BE2C (cell line): ENCODE data around the gene C10orf120.

Experiments
- DNase-seq: peaks from one replicate; pipeline ENCODE4 v3.0.0-alpha.2; 2020
- H3K27me3 ChIP-seq: fragments of 250-450 bp; sonication (Bioruptor Pico); 2 replicates; pipeline ENCODE4 v1.5.1; 2020; ENCODE audit warnings: mild to moderate bottlenecking
- H3K36me3 ChIP-seq: fragments of 250-450 bp; sonication (Bioruptor Pico); 2 replicates; pipeline ENCODE4 v1.5.1; 2020; ENCODE audit warnings: mild to moderate bottlenecking
- H3K4me1 ChIP-seq: fragments of 250-450 bp; sonication (Bioruptor Pico); 2 replicates; pipeline ENCODE4 v1.5.1; 2020
- H3K4me3 ChIP-seq: 2 replicates; pipeline ENCODE4 v1.5.1; 2011; ENCODE audit warnings: low read depth, low read length
- H3K9me3 ChIP-seq: fragments of 250-450 bp; sonication (Bioruptor Pico); 2 replicates; pipeline ENCODE4 v1.5.1; 2020
- TF ChIP-seq, protein P1 (sequence below): IDR thresholded peaks from 2 replicates; pipeline ENCODE4 v1.5.1; 2012; ENCODE audit warnings: mild to moderate bottlenecking, low read depth, low read length

Gene C10orf120

DNA sequence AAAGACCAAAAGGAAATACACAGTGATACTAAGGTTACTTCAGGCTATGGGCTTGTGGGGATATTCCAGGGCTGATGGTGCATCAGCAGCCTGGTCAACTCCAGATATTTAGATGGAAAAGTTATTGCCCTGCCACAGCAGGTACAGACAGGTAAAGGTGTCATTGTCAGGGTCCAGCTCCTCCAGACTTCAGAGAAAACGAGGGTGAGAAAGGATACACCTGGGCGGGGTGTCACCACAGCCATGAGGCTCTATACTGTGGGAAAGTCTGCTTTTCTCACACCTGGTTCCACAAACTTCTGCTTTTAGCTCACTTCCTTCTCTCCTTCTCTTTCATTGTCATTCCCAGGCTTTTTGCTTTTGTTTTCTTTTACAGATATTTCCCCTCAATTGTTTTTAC, 2.0 kb upstream of the C10orf120 start:
- DNase-seq, result no peak
- H3K9me3 ChIP-seq, result no peaks in the 10 kb centered on the region
- no peak overlapping the region for H3K4me3 ChIP-seq
- H3K27me3 ChIP-seq, result no peaks in the 10 kb centered on the region
- H3K36me3 ChIP-seq, result no peaks in the 10 kb centered on the region
- TF ChIP-seq, protein P1, sequence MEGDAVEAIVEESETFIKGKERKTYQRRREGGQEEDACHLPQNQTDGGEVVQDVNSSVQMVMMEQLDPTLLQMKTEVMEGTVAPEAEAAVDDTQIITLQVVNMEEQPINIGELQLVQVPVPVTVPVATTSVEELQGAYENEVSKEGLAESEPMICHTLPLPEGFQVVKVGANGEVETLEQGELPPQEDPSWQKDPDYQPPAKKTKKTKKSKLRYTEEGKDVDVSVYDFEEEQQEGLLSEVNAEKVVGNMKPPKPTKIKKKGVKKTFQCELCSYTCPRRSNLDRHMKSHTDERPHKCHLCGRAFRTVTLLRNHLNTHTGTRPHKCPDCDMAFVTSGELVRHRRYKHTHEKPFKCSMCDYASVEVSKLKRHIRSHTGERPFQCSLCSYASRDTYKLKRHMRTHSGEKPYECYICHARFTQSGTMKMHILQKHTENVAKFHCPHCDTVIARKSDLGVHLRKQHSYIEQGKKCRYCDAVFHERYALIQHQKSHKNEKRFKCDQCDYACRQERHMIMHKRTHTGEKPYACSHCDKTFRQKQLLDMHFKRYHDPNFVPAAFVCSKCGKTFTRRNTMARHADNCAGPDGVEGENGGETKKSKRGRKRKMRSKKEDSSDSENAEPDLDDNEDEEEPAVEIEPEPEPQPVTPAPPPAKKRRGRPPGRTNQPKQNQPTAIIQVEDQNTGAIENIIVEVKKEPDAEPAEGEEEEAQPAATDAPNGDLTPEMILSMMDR, result no peak
- no peaks in the 10 kb centered on the region for H3K4me1 ChIP-seq

DNA sequence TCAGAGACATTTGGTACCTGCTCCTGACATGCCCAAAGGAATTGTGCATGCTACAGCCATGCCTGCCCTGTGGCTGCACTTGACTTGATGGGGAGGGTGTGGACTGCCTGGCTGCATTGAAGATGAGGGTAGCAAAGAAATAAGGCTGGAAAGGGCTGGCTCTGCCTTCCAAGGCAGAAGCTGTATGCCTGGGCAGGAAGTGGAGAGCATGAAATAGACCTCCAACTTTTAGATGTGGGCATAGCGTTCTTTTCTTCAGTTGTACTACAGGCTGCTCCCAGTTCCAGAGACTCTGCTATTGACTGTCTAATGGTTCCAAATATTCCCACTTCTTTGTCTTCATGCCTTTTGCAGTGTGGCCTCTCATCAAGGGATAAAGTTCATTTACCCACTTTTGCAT, 3.0 kb downstream of the C10orf120 start:
- Histone ChIP-seq H3K4me3 (no peak overlapping the region), H3K9me3 (no peaks in the 10 kb centered on the region), H3K27me3 (0 out of 2 replicates have a peak, but pooled peaks cover 2% of the 10 kb centered on the region), H3K4me1 (no peaks in the 10 kb centered on the region), H3K36me3 (no peaks in the 10 kb centered on the region)
- TF ChIP-seq, protein P1, result no peak
- no peak for DNase-seq

DNA sequence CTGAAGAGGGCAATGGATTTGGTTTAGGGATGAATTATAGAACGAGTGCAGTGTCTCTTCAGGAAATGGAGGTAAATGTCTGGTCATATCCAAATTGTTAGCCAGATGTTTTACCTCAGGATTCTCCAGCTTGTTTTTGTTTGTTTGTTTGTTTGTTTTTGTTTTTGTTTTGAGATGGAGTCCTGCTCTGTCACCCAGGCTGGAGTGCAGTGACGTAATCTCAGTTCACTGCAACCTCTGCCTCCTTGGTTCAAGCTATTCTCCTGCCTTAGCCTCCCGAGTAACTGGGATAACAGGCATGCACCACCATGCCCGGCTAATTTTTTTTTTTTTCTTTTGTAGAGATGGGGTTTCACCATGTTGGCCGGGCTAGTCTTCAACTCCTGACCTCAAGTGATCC, 6.9 kb downstream of the C10orf120 start:
- Histone ChIP-seq H3K9me3 (no peaks in the 10 kb centered on the region), H3K27me3 (0 out of 2 replicates have a peak, but pooled peaks cover 2% of the 10 kb centered on the region), H3K4me3 (no peak overlapping the region), H3K4me1 (no peaks in the 10 kb centered on the region), H3K36me3 (no peaks in the 10 kb centered on the region)
- TF ChIP-seq, protein P1, result no peak
- DNase-seq, result no peak

DNA sequence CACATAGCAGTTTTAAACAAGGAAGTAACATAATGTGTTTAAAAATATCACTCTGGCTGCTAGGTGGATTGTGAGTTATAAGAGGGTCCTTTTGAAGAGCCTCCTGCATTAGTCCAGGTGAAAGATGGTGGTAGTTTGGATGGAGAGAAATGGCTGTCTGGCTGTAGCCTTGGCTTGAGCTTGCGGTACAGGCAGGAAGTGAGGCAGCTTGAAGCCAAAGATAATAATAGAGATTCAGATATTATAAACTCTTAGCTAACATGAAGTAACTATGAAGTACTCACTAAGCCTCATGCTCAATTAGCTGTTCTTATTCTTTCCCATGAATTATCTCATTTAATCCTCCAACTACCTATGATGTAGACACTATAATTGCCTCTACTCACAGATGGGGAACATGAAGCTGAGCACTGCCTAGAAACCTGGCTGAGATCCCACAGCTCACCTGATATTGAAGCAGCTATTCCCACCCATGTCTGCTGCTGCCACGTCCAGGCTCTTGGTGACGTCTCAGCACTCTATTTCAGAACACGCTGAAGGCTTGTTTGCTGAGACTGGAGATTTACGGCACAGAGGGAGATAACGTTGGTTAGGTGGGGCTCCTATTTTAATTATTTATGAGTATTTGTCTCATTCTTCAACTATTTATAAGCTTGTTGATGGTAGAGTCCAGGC, 10.4 kb downstream of the C10orf120 start:
- Histone ChIP-seq H3K27me3 (0 out of 2 replicates have a peak, but pooled peaks cover 2% of the 10 kb centered on the region), H3K9me3 (no peaks in the 10 kb centered on the region), H3K4me3 (no peak overlapping the region), H3K36me3 (no peaks in the 10 kb centered on the region), H3K4me1 (no peaks in the 10 kb centered on the region)
- TF ChIP-seq, protein P1, result no peak
- no peak for DNase-seq

DNA sequence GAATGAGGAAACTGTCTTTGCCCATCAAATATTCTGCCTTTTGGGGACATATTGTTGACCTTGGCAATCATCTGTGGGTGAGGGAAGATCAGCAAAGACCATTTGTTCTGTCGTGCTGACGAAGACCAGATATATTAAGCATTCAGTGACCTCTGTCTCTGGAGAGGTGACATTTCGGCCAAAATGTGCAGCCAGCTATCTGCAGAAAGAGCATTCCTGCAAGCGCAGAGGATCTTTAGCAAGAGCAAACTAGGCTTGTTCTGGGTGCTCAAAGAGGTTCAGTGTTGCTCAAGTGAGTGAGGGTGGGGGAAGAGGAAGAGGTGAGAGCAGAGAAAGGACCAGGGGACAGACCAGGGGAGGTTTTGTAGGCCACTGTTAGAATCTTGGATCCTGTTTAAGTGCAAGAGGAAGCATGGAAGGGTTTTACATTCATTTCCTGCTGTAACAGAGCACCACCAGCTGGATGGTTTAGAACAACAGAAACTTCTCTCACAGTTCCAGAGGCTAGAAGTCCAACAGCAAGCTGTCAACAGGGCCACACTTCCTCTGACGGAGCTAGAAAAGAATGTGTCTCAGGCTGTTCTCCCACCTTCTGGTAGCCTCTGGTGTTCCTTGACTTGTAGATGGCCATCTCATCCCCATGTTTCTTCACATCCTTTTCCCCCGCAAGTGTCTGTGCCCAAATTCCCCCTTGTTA, 11.2 kb downstream of the C10orf120 start:
- no peaks in the 10 kb centered on the region for H3K4me1 ChIP-seq
- TF ChIP-seq, protein P1, result no peak
- no peak for DNase-seq

DNA sequence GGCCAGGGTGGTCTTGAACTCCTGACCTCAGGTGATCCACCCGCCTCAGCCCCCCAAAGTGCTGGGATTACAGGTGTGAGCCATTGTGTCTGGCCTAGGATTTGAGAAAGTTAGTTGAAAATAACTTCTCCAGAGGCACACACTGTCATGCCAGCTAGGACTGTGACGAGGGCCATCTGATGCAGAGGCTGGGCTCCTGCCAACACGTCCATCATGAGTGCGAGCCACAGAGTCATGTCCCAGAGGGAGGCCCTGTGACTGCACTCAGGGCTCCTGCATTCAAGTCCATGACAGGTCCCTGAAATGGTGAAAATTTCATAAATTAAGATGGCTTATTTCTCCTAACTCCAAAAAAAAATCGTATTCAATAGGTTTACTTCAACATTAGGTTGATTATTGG, 17.1 kb downstream of the C10orf120 start:
- no peaks in the 10 kb centered on the region for H3K9me3 ChIP-seq
- no peaks in the 10 kb centered on the region; the same call in none of the 2 replicates for H3K27me3 ChIP-seq
- no peaks in the 10 kb centered on the region for H3K4me1 ChIP-seq
- DNase-seq, result no peak
- no peak overlapping the region for H3K4me3 ChIP-seq
- no peaks in the 10 kb centered on the region for H3K36me3 ChIP-seq
- TF ChIP-seq, protein P1, result no peak

More for the DNA sequence above, 11.2 kb downstream of the C10orf120 start:
- Histone ChIP-seq H3K27me3 (0 out of 2 replicates have a peak, but pooled peaks cover 2% of the 10 kb centered on the region), H3K36me3 (no peaks in the 10 kb centered on the region), H3K9me3 (no peaks in the 10 kb centered on the region), H3K4me3 (no peak overlapping the region)
